Thoracic aorta (tissue), 2 donors: ENCODE results near the gene TMEM269. TPM values are rescaled to one million over a fixed set of nuclear protein-coding genes. Genes with fewer than 3 reads are reported as not detected.

Experiments
- ATAC-seq: fragments of 150-250 bp; one replicate; pipeline ENCODE4 v1.8.0; 2017; ENCODE audit warnings: low read depth; ENCODE audit not compliant: insufficient number of reproducible peaks, low FRiP score
- DNase-seq: peaks from one replicate; pipeline ENCODE4 v3.0.0-alpha.2; 2020; ENCODE audit warnings: low spot score
- H3K27ac ChIP-seq, 2 donors: fragments of 200-600 bp; sonication (generic); 1 replicate in 1 of 2; 2 replicates in 1 of 2; pipeline ENCODE4 v1.5.1; 2016; ENCODE audit warnings: mild to moderate bottlenecking in 2 of 2, moderate library complexity in 2 of 2
- H3K27me3 ChIP-seq: fragments of 200-600 bp; sonication (generic); replicated peaks from 2 replicates; pipeline ENCODE4 v1.6.0; 2016; ENCODE audit warnings: mild to moderate bottlenecking; ENCODE audit not compliant: insufficient read depth
- H3K36me3 ChIP-seq: fragments of 200-600 bp; sonication (generic); one replicate; pipeline ENCODE4 v1.5.1; 2016
- H3K4me1 ChIP-seq, 2 donors: fragments of 200-600 bp; sonication (generic); 1 replicate in 1 of 2; 2 replicates in 1 of 2; pipeline versions ENCODE4 v1.5.1 to v1.6.0; 2016; ENCODE audit warnings: low read depth in 2 of 2, mild to moderate bottlenecking in 1 of 2; ENCODE audit not compliant: control insufficient read depth in 1 of 2
- H3K4me3 ChIP-seq: fragments of 200-600 bp; sonication (generic); 2 replicates; pipeline ENCODE4 v1.5.1; 2016; ENCODE audit warnings: mild to moderate bottlenecking
- H3K9me3 ChIP-seq: fragments of 200-600 bp; sonication (generic); 2 replicates; pipeline ENCODE4 v1.5.1; 2016
- total RNA-seq, 2 donors: library from RNA; depleted of rRNA; stranded (reverse); fragments of >200 nt; gene quantifications; one replicate each; pipeline versions ENCODE4 v1.1.0 to v1.2.3, GENCODE V29; 2016
- TF ChIP-seq, protein P1 (sequence below): fragments of 200-600 bp; sonication (generic); IDR thresholded peaks from one replicate; pipeline ENCODE4 v1.5.1; 2019; ENCODE audit warnings: antibody characterized with exemption

Gene TMEM269
- total RNA-seq, 2 donors from 2014 or later: 0.27 to 0.35 TPM

DNA sequence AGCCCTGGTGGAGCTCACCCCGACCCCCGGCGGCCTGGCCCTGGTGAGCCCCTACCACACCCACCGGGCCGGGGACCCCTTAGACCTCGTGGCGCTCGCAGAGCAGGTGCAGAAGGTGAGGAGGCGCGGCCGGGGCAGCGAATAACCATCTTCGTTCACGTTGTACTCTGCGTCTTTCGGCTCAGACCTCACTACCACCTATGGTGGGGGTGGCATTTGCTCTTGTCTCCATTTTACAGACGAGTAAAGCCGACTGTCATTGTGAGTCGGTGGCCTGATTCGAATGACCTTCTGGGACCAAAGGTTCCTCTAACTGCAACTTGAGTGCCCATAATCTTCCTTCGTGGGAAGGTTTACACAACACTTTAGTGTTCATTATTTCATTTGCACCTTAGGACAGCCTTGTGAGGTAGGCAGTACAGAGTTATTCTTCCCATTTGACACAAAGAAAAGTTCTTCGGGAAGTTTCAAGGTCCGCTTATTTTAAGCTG lies 17.2 kb upstream of the TMEM269 start:
- DNase-seq: no peak
- TF ChIP-seq, protein P1, sequence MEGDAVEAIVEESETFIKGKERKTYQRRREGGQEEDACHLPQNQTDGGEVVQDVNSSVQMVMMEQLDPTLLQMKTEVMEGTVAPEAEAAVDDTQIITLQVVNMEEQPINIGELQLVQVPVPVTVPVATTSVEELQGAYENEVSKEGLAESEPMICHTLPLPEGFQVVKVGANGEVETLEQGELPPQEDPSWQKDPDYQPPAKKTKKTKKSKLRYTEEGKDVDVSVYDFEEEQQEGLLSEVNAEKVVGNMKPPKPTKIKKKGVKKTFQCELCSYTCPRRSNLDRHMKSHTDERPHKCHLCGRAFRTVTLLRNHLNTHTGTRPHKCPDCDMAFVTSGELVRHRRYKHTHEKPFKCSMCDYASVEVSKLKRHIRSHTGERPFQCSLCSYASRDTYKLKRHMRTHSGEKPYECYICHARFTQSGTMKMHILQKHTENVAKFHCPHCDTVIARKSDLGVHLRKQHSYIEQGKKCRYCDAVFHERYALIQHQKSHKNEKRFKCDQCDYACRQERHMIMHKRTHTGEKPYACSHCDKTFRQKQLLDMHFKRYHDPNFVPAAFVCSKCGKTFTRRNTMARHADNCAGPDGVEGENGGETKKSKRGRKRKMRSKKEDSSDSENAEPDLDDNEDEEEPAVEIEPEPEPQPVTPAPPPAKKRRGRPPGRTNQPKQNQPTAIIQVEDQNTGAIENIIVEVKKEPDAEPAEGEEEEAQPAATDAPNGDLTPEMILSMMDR: no peak
- H3K27ac ChIP-seq: peak overlapping the region; percentile 82 to 87
- H3K4me1 ChIP-seq: peaks cover 12 to 42% of the 10 kb centered on the region in 2 donors
- no peaks in the 10 kb centered on the region for H3K36me3 ChIP-seq
- H3K27me3 ChIP-seq: no peaks in the 10 kb centered on the region
- H3K4me3 ChIP-seq: peak overlapping the region; percentile 93
- ATAC-seq: no peak
- H3K9me3 ChIP-seq: no peaks in the 10 kb centered on the region

DNA sequence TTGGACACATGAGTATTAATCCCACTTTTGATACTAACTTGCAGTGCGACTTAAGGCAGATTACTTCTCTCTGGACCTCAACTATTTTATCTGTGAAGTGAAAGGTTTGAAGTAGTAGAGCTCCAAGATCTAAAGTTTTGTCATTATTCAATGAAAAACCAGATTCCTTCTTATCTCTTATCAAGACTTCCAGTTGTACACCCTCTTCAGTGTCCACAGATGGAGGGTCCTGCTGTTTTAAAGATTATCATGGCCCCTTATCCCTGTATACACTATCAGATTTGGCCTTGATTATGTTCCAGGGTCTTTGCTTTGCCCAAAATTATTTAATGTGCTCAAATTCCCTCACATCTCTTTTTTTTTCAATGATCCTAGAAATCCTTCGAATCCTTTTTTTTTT lies 16.6 kb upstream of the TMEM269 start:
- no peaks in the 10 kb centered on the region for H3K27me3 ChIP-seq
- H3K27ac ChIP-seq: no peak overlapping the region
- peak overlapping the region; percentile 93 for H3K4me3 ChIP-seq
- H3K4me1 ChIP-seq: peaks cover 12 to 42% of the 10 kb centered on the region in 2 donors
- DNase-seq: no peak
- H3K36me3 ChIP-seq: no peaks in the 10 kb centered on the region
- TF ChIP-seq, protein P1: no peak
- no peaks in the 10 kb centered on the region for H3K9me3 ChIP-seq
- ATAC-seq: no peak

DNA sequence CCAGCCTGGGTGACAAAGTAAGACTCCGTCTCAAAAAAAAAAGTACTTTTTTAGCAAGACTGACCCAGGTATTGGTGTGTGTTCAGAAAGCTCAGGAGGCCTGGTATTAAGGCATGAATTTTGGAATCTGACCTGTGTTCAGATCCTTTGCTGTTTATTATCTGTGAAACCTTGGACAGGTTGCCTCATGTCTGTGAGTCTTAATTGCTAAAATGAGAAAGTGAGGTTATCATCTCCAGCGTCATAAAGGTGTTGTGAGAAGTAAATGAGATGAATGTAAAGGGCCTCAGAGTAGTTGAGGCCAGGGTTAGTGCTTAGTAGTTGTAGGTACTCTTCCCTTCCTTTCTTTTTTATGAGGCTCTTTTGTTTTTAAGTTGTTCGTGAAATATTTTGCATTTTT lies 15.0 kb upstream of the TMEM269 start:
- Histone ChIP-seq H3K27ac (no peak overlapping the region), H3K4me1 (peaks cover 8 to 27% of the 10 kb centered on the region in 2 donors), H3K4me3 (no peak overlapping the region), H3K27me3 (no peaks in the 10 kb centered on the region), H3K9me3 (no peaks in the 10 kb centered on the region), H3K36me3 (peaks cover 3% of the 10 kb centered on the region)
- DNase-seq: no peak
- TF ChIP-seq, protein P1: no peak
- ATAC-seq: no peak

DNA sequence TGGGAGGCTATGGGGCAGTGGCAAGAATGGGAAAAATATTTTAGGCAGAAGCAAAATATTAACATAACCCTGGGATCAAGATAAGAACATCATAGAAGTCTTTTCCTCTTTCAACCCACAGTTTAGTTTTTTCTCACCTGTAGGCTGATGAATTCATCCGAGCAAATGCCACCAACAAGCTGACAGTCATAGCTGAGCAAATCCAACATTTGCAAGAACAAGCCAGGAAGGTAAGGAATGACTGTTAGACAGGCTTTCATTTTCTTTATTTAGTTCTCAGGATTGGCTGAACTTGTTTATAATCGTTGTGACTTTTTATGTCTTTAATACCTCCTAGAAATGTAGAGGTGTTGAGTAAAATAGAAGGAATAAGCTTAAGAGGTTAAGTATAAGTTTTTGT lies 11.4 kb upstream of the TMEM269 start:
- Histone ChIP-seq H3K27me3 (no peaks in the 10 kb centered on the region), H3K9me3 (no peaks in the 10 kb centered on the region), H3K4me1 (peaks cover 2 to 13% of the 10 kb centered on the region in 2 donors), H3K27ac (no peak overlapping the region), H3K36me3 (peaks cover 26% of the 10 kb centered on the region), H3K4me3 (no peak overlapping the region)
- DNase-seq (no peak), ATAC-seq (no peak)
- TF ChIP-seq, protein P1: no peak

DNA sequence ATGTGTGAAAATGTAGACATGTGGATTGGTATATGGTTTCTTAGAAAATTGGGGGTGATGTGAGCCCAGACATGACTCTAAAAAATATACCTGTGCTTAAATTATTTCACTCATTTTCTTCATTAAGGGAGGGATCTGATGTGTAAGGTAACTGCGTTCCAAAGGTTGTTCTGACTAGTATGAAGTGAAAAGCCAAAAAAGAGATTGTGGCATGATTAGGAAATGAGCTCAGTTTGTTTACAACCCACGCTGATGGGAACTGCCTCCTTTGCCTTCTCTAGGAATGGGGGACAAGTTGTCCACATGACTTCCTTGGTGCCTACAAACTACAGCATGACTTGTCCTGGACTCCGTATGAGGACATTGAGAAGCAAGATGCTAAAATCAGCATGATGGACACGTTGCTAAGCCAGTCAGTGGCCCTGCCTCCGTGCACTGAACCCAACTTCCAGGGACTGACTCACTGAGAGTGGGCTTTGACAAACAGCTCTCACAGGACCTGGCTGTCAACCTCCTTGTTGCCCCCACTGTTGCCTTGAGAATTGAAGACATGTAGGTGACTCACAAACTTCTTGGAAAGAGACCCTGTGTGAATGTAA lies 9.8 kb upstream of the TMEM269 start:
- Histone ChIP-seq H3K4me3 (no peak overlapping the region), H3K27me3 (no peaks in the 10 kb centered on the region), H3K36me3 (peaks cover 27% of the 10 kb centered on the region), H3K9me3 (no peaks in the 10 kb centered on the region), H3K4me1 (peaks cover 0 to 6% of the 10 kb centered on the region in 2 donors), H3K27ac (no peak overlapping the region)
- TF ChIP-seq, protein P1: no peak
- DNase-seq (no peak), ATAC-seq (no peak)
